ENCODE measurements around the gene NLGN2.

Gene NLGN2

GRCh38 chr17:7435676-7436555, 28.3 kb downstream of the NLGN2 start:
- peak overlapping the region; percentile 36 for H3K4me3 ChIP-seq (ENCODE audit: low read depth, low read length)

DNA sequence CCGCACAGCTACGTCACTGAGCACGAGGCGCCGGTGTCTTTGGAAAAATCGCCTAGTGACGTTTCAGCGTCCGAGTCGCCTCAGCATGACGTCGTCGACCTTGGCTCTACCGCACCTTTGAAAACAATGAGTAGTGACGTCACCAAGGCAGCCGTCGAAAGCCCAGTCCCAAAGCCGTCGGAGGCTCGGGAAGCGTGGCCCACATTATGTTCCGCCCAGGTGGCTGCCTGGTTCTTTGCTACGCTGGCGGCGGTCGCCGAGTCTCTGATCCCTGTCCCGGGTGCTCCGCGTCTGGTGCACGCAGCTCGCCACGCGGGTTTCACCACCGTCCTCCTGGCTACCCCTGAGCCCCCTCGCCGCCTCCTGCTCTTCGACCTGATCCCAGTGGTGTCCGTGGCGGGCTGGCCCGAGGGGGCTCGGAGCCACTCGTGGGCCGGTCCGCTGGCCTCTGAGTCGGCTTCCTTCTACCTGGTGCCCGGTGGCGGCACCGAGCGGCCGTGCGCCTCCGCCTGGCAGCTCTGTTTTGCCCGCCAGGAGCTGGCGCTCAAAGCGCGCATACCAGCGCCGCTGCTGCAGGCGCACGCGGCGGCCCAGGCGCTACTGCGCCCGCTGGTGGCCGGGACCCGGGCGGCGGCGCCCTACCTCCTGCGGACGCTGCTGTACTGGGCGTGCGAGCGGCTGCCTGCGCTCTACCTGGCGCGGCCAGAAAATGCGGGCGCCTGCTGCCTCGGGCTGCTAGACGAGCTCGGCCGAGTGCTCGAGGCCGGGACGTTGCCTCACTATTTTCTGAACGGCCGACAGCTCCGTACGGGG, 29.1 kb downstream of the NLGN2 start:
- peak overlapping the region; percentile 36 for H3K4me3 ChIP-seq (ENCODE audit: low read depth, low read length)

GRCh38 chr17:7437369-7437863, 29.8 kb downstream of the NLGN2 start:
- peak overlapping the region; percentile 33 for H3K4me3 ChIP-seq (ENCODE audit: low read depth, low read length)

DNA sequence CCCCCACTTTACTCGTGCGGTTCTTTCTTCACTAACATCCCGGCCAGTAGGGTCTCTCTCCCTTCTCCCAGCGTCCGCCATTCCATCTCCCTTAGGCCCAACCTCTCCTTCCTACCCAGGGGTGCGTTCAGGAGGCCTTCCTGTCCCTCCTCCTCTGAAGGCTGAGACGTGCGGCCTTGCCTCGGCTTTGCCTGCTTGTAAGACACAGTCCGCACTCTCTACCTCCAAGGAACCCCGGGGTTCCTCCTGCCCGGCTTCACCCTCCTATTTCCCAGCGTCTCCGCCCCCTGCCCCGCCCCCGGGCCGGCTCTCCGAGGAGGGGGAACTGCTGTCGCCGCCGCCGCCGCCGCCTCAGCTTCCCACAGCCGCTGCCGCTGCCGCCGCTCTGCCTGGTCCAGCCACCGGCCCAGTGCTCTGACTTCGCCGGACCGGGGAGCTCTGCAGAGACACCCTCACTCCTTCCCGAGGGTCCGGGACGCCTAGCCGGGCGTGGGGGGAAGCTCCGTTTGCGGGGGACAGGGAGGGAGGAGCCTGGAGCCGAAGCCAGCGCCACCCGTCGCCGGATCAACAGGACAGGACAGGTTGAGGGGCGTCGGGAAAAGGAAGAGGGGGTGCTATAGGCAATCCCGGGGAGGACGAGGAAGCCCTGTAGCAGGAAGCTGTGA, 30.4 kb downstream of the NLGN2 start:
- H3K4me3 ChIP-seq (ENCODE audit: low read depth, low read length), result peak overlapping the region; percentile 39

DNA sequence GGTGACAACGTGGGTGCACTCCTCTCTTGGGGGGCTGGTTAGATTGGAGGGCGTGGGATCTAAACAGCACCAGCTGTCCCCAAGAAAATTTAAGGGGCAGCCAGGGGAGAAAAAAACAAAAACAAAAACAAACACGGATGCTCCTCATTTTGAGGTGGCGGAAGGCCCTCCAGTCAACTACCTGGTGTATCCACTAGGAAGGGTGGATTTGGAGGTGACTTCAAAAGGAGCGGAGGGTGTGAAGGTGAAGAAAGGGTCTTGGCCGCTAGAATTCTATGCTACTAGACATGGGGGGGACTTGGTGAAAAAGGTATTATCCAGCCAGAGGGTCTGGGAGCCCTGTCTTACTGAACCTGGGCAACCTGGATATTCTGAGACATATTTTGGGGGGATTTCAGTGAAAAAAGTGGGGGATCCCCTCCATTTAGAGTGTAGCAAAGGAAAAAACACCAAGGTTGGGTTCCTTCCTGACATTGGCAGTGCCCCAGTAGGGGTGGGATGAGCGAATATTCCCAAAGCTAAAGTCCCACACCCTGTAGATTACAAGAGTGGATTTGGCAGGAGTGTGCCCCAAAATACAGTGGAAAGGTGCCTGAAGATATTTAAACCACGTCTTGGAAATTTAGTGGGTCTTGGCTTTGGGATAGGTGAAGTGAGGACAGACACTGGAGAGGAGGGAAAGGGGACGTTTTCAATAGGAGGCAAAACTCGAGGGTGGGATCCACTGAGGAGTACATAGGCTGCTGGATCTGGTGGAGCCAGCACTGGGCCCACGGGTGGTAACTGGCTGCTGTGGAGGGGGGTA, 31.2 kb downstream of the NLGN2 start:
- peak overlapping the region; percentile 69 for H3K4me3 ChIP-seq (ENCODE audit: low read depth, low read length)

- H3K4me3 ChIP-seq (ENCODE audit: low read depth, low read length), result peak within 1 kb of the TSS; percentile 69
Measured at GRCh38 chr17:7439462-7440112, 31.9 kb downstream of the NLGN2 start, which contains the start of gene FGF11. Gene FGF11 (plus strand): TSS chr17:7439512. CDS start chr17:7439621, 109 bp downstream.

GRCh38 chr17:7440113-7440833, 32.6 kb downstream of the NLGN2 start:
- H3K4me3 ChIP-seq (ENCODE audit: low read depth, low read length), result peak overlapping the region; percentile 69

DNA sequence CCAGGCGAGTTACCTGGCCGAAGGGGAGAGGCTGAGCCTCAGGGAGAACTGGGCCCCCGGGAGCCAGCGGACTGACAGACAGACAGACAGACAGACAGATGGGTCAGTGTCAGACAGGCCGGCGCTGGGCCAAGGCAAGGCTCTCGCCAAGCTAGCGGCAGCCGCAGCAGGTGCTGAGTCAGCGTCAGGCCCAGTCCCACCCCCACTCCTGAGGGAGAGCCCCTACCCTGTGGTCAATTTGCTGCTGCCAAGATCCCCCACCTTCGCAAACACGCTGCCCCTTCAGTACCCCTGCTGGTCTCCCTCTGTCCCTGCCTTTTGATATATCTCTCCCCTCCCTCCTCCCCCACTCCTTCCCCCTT, 33.2 kb downstream of the NLGN2 start:
- H3K4me3 ChIP-seq (ENCODE audit: low read depth, low read length), result peak overlapping the region; percentile 69

DNA sequence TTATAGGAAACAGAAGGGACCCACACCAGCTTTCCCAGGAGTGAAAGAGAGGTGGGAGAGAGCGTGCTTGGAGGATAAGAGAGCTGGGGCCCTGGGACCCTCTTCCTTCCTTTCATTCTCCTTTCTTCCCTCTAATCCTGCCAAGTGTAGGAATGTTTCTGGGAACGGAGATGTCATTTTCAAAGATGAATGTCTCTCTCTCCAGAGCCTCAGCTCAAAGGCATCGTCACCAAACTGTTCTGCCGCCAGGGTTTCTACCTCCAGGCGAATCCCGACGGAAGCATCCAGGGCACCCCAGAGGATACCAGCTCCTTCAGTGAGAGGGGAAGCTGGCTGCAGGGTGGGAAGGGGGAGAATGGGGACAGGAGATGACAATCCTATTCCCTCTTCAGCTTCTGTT, 33.6 kb downstream of the NLGN2 start:
- H3K4me3 ChIP-seq (ENCODE audit: low read depth, low read length), result peak overlapping the region; percentile 8

DNA sequence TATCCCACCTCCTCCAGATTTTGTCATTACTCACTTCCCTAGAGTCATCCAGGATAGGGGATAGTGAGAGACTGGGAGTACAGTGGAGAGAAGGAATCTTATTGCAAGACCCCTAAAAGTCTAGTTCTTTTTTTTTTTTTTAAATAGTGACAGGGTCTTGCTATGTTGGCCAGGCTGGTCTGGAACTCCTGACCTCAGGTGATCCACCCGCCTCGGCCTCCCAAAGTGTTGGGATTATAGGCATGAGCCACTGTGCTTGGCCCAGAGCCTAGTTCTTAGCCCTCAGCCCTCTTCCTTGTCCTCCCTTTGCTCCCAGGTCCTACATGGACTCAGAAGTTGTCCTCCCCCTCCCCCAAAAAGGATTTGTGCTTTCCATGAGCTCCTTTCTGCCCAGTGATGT, 34.5 kb downstream of the NLGN2 start:
- H3K4me3 ChIP-seq (ENCODE audit: low read depth, low read length), result no peak overlapping the region

DNA sequence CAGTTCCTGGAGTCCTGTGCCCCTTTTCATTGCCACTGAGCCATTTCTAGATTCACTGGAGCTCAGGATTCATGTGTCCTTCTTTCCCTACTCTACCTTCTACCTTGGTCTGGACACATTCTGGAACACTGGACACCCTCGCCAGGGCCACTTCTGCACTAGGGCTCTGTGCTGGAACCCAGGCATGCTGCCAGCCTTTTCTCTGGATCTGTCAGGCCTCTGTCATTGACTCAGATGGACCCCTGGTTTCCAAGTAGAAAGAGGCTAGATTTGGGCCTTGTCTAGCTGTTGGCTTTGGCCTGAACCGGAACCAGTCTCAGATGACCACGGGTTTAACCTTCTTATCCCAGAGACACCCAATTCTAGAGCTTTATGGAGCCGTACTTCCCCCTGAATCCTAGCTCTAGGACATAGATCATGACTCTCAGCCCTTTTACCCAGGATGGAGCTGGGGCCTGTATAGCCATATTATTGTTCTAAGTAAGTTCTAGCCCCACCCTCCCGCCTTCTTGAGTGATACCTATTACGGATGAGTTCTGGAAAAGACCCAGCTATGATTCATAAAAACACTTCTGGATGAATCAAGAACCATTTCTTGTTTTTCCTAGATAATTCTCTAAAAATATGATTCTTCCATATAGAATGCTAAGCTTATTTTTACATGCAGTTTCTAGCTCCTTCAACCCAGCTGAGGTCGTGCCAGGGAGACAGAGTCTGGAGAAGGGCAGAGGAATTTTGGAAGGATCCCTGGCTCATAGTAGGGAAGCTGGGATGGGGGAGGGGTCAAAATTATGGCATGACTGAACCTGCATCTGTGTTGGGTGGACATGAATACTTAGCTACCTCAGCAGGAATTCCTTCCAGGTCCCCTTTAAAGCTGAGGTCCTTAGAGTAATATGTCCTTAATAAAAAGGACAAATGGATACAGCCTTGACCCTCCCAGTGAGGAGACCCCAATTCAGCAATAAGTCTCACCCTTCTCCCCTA, 36.1 kb downstream of the NLGN2 start:
- H3K4me3 ChIP-seq (ENCODE audit: low read depth, low read length), result no peak overlapping the region

GRCh38 chr17:7444682-7445618, 37.3 kb downstream of the NLGN2 start, which contains the start of gene CHRNB1:
Gene CHRNB1 (plus strand): TSS chr17:7445061. CDS start chr17:7445128, 67 bp downstream.
- peak within 1 kb of the TSS; percentile 53 for H3K4me3 ChIP-seq (ENCODE audit: low read depth, low read length)

DNA sequence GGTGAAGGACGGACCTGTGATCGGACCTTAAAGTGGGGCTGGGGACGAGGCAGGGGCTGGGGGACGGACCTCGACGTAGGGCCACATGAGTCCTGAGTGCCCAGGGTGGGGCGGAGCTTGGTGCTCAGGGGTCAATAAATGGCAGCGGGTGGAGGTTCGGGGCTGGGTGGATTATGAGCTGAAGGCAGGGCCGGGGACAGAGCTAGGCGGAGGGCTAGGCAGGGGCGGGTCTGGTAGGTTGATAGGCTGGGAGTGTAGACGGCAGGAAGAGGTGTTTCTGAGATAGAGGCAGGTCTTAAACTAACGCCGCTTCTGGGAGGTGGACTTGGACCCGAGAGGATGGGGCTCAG, 37.9 kb downstream of the NLGN2 start:
- H3K4me3 ChIP-seq (ENCODE audit: low read depth, low read length), result peak overlapping the region; percentile 53

DNA sequence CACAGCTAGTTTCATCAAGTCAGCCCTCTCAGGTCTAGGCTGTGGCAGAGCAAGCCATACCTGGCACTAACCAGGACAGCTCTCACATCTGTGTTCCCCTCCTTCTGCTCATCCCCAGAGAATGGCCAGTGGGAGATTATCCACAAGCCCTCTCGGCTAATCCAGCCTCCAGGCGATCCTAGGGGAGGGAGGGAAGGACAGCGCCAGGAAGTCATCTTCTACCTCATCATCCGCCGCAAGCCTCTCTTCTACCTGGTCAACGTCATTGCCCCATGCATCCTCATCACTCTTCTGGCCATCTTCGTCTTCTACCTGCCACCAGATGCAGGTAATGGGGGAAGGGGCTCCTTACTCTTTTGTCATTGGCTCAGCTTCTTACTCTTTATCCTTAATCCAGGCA, 40.8 kb downstream of the NLGN2 start:
- no peak overlapping the region for H3K4me3 ChIP-seq (ENCODE audit: low read depth, low read length)

- no peak overlapping the region for H3K4me3 ChIP-seq (ENCODE audit: low read depth, low read length)
Measured at GRCh38 chr17:7459961-7460545, 52.4 kb downstream of the NLGN2 start.

GRCh38 chr17:7460850-7461660, 53.4 kb downstream of the NLGN2 start:
- H3K4me3 ChIP-seq (ENCODE audit: low read depth, low read length), result no peak overlapping the region
